HCT116 (cell line): ENCODE data around the gene SPACDR. TPM values are rescaled to one million over a fixed set of nuclear protein-coding genes. Genes with fewer than 3 reads are reported as not detected.
A peak's percentile ranks its signal among the peaks of the same experiment; 100 is the strongest.

Experiments used
- ATAC-seq: fragments of 200-7000 bp; cut with Tn5 transposase; 2 replicates; pipeline ENCODE4 v1.9.1; 2020; ENCODE audit warnings: mild to moderate bottlenecking, moderate library complexity
- BruUV-seq: library from RNA; stranded (reverse); fragments of 400-500 nt; replicated peaks from 2 replicates; lab custom pipeline; 2021; lab: Mats Ljungman, UMichigan
- CTCF ChIA-PET: fragments of 300-600 bp; sonication (Branson Sonifier 250); formaldehyde crosslinking; loops from one replicate; lab custom pipeline; 2021; ENCODE audit warnings: antibody characterized with exemption; lab: Charles Lee
- POLR2A ChIA-PET: fragments of 300-600, 350-600 bp; sonication (Branson Sonifier 250); formaldehyde crosslinking; loops from one replicate; lab custom pipeline; 2021; ENCODE audit warnings: antibody characterized with exemption; lab: Charles Lee
- RAD21 ChIA-PET, 2 experiments: fragments of 300-600 bp; sonication (Branson Sonifier 250); formaldehyde crosslinking; loops; one replicate each; lab custom pipeline; 2023; ENCODE audit warnings: low total read pairs in 2 of 2; ENCODE audit not compliant: uncharacterized antibody in 2 of 2, unreplicated experiment in 2 of 2, low non-redundant PET in 1 of 2; lab: Charles Lee
- DNase-seq: peaks from one replicate; pipeline ENCODE4 v3.0.0-alpha.2; 2010; ENCODE audit warnings: low read depth, low spot score
- H2AFZ ChIP-seq: fragments of 200-600 bp; shearing (Covaris generic), sonication (generic); 2 replicates; pipeline ENCODE4 v1.6.1; 2017; ENCODE audit warnings: low read depth, mixed run types, mixed read lengths, antibody characterized with exemption, low read length; ENCODE audit not compliant: poor library complexity, severe bottlenecking
- H3K27ac ChIP-seq: 2 replicates; pipeline ENCODE4 v1.5.1; 2012; ENCODE audit warnings: low read depth, low read length
- H3K27me3 ChIP-seq: fragments of 200-600 bp; sonication (generic); 2 replicates; pipeline ENCODE4 v1.6.1; 2016; ENCODE audit warnings: mixed run types, low read length, mixed read lengths; ENCODE audit not compliant: insufficient read depth
- H3K36me3 ChIP-seq, 2 experiments: fragments of 200-500 bp in 1 of 2; fragments of 200-600 bp in 1 of 2; sonication (Bioruptor generic) in 1 of 2; sonication (generic) in 1 of 2; 2 replicates each; pipeline versions ENCODE4 v1.5.1 to v1.6.1; 2014 to 2016; ENCODE audit warnings: low read length in 2 of 2, inconsistent platforms in 1 of 2, mixed read lengths in 1 of 2, mixed run types in 1 of 2; ENCODE audit not compliant: insufficient read depth in 2 of 2, control insufficient read depth in 1 of 2
- H3K4me1 ChIP-seq, 2 experiments: fragments of 200-600 bp in 1 of 2; sonication (generic) in 1 of 2; 2 replicates each; pipeline versions ENCODE4 v1.5.1 to v1.6.1; 2012 to 2017; ENCODE audit warnings: low read length in 2 of 2, inconsistent platforms in 1 of 2, mild to moderate bottlenecking in 1 of 2, mixed read lengths in 1 of 2, mixed run types in 1 of 2, moderate library complexity in 1 of 2; ENCODE audit not compliant: insufficient read depth in 2 of 2, control insufficient read depth in 1 of 2
- H3K4me2 ChIP-seq: fragments of 200-600 bp; sonication (generic); 2 replicates; pipeline ENCODE4 v1.6.1; 2017; ENCODE audit warnings: mixed run types, low read length, mixed read lengths
- H3K4me3 ChIP-seq, 2 experiments: fragments of 200-600 bp in 1 of 2; sonication (generic) in 1 of 2; replicated peaks in 1 of 2; 2 replicates each; pipeline ENCODE4 v1.5.1; 2011 to 2016; ENCODE audit warnings: low read length in 2 of 2, control low read depth in 1 of 2, low read depth in 1 of 2, mild to moderate bottlenecking in 1 of 2, mixed read lengths in 1 of 2, mixed run types in 1 of 2
- H3K79me2 ChIP-seq: fragments of 200-600 bp; sonication (generic); 2 replicates; pipeline ENCODE4 v1.6.1; 2017; ENCODE audit warnings: mild to moderate bottlenecking, mixed run types, low read length, moderate library complexity, mixed read lengths; ENCODE audit not compliant: insufficient read depth
- H3K9ac ChIP-seq: fragments of 200-600 bp; sonication (generic); 2 replicates; pipeline ENCODE4 v1.6.1; 2016; ENCODE audit warnings: low read length, mixed read lengths
- H3K9me2 ChIP-seq: fragments of 200-600 bp; sonication (generic), shearing (Covaris generic); 2 replicates; pipeline ENCODE4 v1.6.1; 2017; ENCODE audit warnings: mixed run types, mild to moderate bottlenecking, moderate library complexity; ENCODE audit not compliant: insufficient read depth
- H3K9me3 ChIP-seq, 2 experiments: fragments of 200-500 bp in 1 of 2; fragments of 200-600 bp in 1 of 2; sonication (Bioruptor generic) in 1 of 2; sonication (generic) in 1 of 2; 2 replicates each; pipeline ENCODE4 v1.6.1; 2014 to 2017; ENCODE audit warnings: low read length in 2 of 2, mixed read lengths in 2 of 2, inconsistent platforms in 1 of 2, low read depth in 1 of 2, mild to moderate bottlenecking in 1 of 2, mixed run types in 1 of 2, moderate library complexity in 1 of 2; ENCODE audit not compliant: control insufficient read depth in 1 of 2, insufficient read depth in 1 of 2
- H4K20me1 ChIP-seq: fragments of 200-600 bp; sonication (generic), shearing (Covaris generic); 2 replicates; pipeline ENCODE4 v1.6.1; 2017; ENCODE audit warnings: mixed run types, mild to moderate bottlenecking, moderate library complexity; ENCODE audit not compliant: insufficient read depth
- CTCF ChIP-seq, 3 experiments: fragments of 200-600 bp in 1 of 3; sonication (generic) in 1 of 3; IDR thresholded peaks in 2 of 3; conservative IDR thresholded peaks in 1 of 3; 2 replicates each; pipeline ENCODE4 v1.5.1; 2012 to 2017; ENCODE audit warnings: low read depth in 2 of 3, low read length in 2 of 3, antibody characterized with exemption in 1 of 3, borderline replicate concordance in 1 of 3, control low read depth in 1 of 3, mild to moderate bottlenecking in 1 of 3, mixed read lengths in 1 of 3, mixed run types in 1 of 3, moderate library complexity in 1 of 3; ENCODE audit not compliant: insufficient read depth in 1 of 3
- ELF1 ChIP-seq: IDR thresholded peaks from 2 replicates; pipeline ENCODE4 v1.6.1; 2012; ENCODE audit warnings: low read depth, borderline replicate concordance
- JUND ChIP-seq: IDR thresholded peaks from 2 replicates; pipeline ENCODE4 v1.6.1; 2012
- POLR2A ChIP-seq: IDR thresholded peaks from 2 replicates; pipeline ENCODE4 v1.7.0; 2011; ENCODE audit warnings: borderline replicate concordance; ENCODE audit not compliant: insufficient read depth, insufficient read length; ENCODE audit errors: extremely low read depth
- POLR2AphosphoS5 ChIP-seq: IDR thresholded peaks from 2 replicates; pipeline ENCODE4 v1.6.1; 2011; ENCODE audit warnings: mild to moderate bottlenecking, low read depth, low read length, moderate library complexity
- SIN3A ChIP-seq: IDR thresholded peaks from 2 replicates; pipeline ENCODE4 v1.6.1; 2012; ENCODE audit warnings: low read depth
- intact Hi-C: fragments of 100-400 bp; cut with micrococcal nuclease; formaldehyde crosslinking; loops from 2 replicates; pipeline ENCODE4 v1.10.0; 2022
- total RNA-seq: library from RNA; stranded (reverse); gene quantifications from one replicate; pipeline ENCODE4 v1.2.1, GENCODE V29; 2021; ENCODE audit not compliant: unreplicated experiment

Gene SPACDR
- total RNA-seq, 1 experiment from 2014 or later = 1.7 TPM

- Histone ChIP-seq H3K27me3 (no peaks in the 10 kb centered on the region), H3K27ac (peak overlapping the region; percentile 77; the same call in 1 of the 2 replicates), H2AFZ (no peak overlapping the region), H3K9me2 (no peaks in the 10 kb centered on the region), H3K4me2 (peak overlapping the region; percentile 88), H3K36me3 (no peaks in the 10 kb centered on the region), H3K9me3 (no peaks in the 10 kb centered on the region), H3K79me2 (peaks cover 6% of the 10 kb centered on the region; the same call in 1 of the 2 replicates), H4K20me1 (no peaks in the 10 kb centered on the region), H3K4me3 (peak overlapping the region; percentile 52 to 67), H3K9ac (peak overlapping the region; percentile 56), H3K4me1 (peaks cover 14 to 58% of the 10 kb centered on the region in 2 experiments)
- intact Hi-C loops = no loop called here
- ChIA-PET CTCF (interaction anchor here (1.1 to 2.6 kb wide), 5 partner anchors 14 to 76 kb away, joined by 4 to 11 read pairs (median 5); no protein-coding TSS in a partner anchor), RAD21 (interaction anchor here in 1 of 2 experiments (1.0 kb wide), 1 partner anchor 77 kb away, joined by 6 read pairs; no protein-coding TSS in a partner anchor), POLR2A (interaction anchor here (0.6 kb wide), 1 partner anchor 23 kb away, joined by 3 read pairs; no protein-coding TSS in a partner anchor)
- no peak for TF ChIP-seq ELF1
- peak in 2 of 3 experiments; percentile 70; a peak in 4 of 6 replicates for TF ChIP-seq CTCF (IDR thresholded peaks at IDR 0.05 in 2 of 3, conservative IDR thresholded peaks at IDR 0.05 in 1 of 3; ENCODE audit: borderline replicate concordance in 1 of 3, insufficient read depth in 1 of 3, low read depth in 2 of 3, low read length in 2 of 3)
- TF ChIP-seq SIN3A = no peak
- TF ChIP-seq POLR2AphosphoS5 = peak; percentile 36; the same call in 1 of the 2 replicates
- no peak for TF ChIP-seq POLR2A
- no peak for TF ChIP-seq JUND
- no TSS peak for BruUV-seq
- no peak for DNase-seq
- peak; percentile 67 for ATAC-seq
Observed at GRCh38 chr7:100483090-100483721, 19.1 kb upstream of the SPACDR start.
